Measurements from ENCODE around the gene MYH9.

The MYH9 gene

GRCh38 chr22:36344106-36344827 lies 43.5 kb downstream of the MYH9 start:
- DNase-seq: no peak

GRCh38 chr22:36343720-36344105 lies 44.1 kb downstream of the MYH9 start:
- DNase-seq: no peak

- DNase-seq: no peak
Observed at GRCh38 chr22:36343070-36343719, 44.6 kb downstream of the MYH9 start.

GRCh38 chr22:36341640-36342041 lies 46.1 kb downstream of the MYH9 start:
- no peak for DNase-seq

- DNase-seq: no peak
Observed at GRCh38 chr22:36340621-36341020, 47.1 kb downstream of the MYH9 start.

- no peak for DNase-seq
Observed at GRCh38 chr22:36339171-36340065, 48.3 kb downstream of the MYH9 start.

GRCh38 chr22:36337365-36338130 lies 50.2 kb downstream of the MYH9 start:
- DNase-seq: no peak

- no peak for DNase-seq
Observed at GRCh38 chr22:36336246-36337182, 51.3 kb downstream of the MYH9 start.

- DNase-seq: peak; percentile 40
Observed at GRCh38 chr22:36335621-36336020, 52.1 kb downstream of the MYH9 start.

GRCh38 chr22:36334821-36335603 lies 52.8 kb downstream of the MYH9 start:
- peak; percentile 38 for DNase-seq

GRCh38 chr22:36334081-36334820 lies 53.5 kb downstream of the MYH9 start:
- no peak for DNase-seq

- no peak for DNase-seq
Observed at GRCh38 chr22:36333644-36334043, 54.1 kb downstream of the MYH9 start.

GRCh38 chr22:36332623-36333332 lies 55.0 kb downstream of the MYH9 start:
- DNase-seq: peak; percentile 56

GRCh38 chr22:36331912-36332622 lies 55.7 kb downstream of the MYH9 start:
- peak; percentile 65 for DNase-seq

GRCh38 chr22:36331306-36331911 lies 56.4 kb downstream of the MYH9 start:
- DNase-seq: peak; percentile 79

- DNase-seq: no peak
Observed at GRCh38 chr22:36330655-36331305, 57.0 kb downstream of the MYH9 start.

GRCh38 chr22:36330127-36330526 lies 57.6 kb downstream of the MYH9 start:
- no peak for DNase-seq
